ENCODE results near the gene FGF14. TPM values are rescaled to one million over a fixed set of nuclear protein-coding genes. Genes with fewer than 3 reads are reported as not detected.

FGF14 gene
- total RNA-seq, 3 donors from 2014 or later (not counting 1 experiment from before 2014, with no cell fraction given): not detected

DNA sequence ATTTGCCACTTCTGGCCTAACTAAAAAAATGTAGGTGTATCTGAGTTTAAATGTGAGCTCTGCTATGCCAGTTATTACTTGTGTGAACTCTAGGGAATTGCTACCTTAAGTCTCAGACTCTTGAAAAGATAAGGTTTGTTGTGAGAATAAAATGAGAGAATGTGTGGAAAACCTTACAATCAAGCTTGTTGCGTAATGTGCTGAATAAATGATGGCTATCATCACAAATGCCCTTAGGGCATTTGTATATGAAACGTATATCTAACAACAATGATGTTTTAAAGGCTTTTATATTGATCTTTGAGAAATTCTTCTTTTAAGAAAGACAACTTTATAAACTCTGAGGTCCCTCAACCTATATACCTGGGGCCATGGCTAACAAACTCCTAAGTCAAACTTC, 564.6 kb downstream of the FGF14 start:
- TF ChIP-seq, protein P1, sequence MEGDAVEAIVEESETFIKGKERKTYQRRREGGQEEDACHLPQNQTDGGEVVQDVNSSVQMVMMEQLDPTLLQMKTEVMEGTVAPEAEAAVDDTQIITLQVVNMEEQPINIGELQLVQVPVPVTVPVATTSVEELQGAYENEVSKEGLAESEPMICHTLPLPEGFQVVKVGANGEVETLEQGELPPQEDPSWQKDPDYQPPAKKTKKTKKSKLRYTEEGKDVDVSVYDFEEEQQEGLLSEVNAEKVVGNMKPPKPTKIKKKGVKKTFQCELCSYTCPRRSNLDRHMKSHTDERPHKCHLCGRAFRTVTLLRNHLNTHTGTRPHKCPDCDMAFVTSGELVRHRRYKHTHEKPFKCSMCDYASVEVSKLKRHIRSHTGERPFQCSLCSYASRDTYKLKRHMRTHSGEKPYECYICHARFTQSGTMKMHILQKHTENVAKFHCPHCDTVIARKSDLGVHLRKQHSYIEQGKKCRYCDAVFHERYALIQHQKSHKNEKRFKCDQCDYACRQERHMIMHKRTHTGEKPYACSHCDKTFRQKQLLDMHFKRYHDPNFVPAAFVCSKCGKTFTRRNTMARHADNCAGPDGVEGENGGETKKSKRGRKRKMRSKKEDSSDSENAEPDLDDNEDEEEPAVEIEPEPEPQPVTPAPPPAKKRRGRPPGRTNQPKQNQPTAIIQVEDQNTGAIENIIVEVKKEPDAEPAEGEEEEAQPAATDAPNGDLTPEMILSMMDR (IDR thresholded peaks at IDR 0.05): no peak
- Histone ChIP-seq H3K27ac (ENCODE audit: low read length) (no peak overlapping the region), H3K4me1 (ENCODE audit: control insufficient read depth, insufficient read depth, low read length) (no peaks in the 10 kb centered on the region), H3K9me3 (ENCODE audit: control insufficient read depth, insufficient read depth, low read length) (no peaks in the 10 kb centered on the region), H3K27me3 (ENCODE audit: control insufficient read depth, insufficient read depth, low read length) (no peaks in the 10 kb centered on the region), H3K4me3 (ENCODE audit: low read length) (no peak overlapping the region), H3K36me3 (ENCODE audit: control insufficient read depth, insufficient read depth, low read length) (no peaks in the 10 kb centered on the region)
- 100% methylated on average over 1 of the region's 2 CpGs for WGBS (ENCODE audit: insufficient coverage)
- no peaks in the 10 kb centered on the region for H3K4me1 Mint-ChIP-seq
- intact Hi-C loops (cut with micrococcal nuclease): no loop called here
- DNase-seq: no peak
- H3K4me3 Mint-ChIP-seq: no peak overlapping the region
- no peaks in the 10 kb centered on the region for H3K27me3 Mint-ChIP-seq (ENCODE audit: low read depth in 2 of 2)
- H3K36me3 Mint-ChIP-seq: no peaks in the 10 kb centered on the region
- ATAC-seq: no peak
- peaks cover 4 to 8% of the 10 kb centered on the region in 2 donors for H3K9me3 Mint-ChIP-seq
- no peak overlapping the region for H3K27ac Mint-ChIP-seq

DNA sequence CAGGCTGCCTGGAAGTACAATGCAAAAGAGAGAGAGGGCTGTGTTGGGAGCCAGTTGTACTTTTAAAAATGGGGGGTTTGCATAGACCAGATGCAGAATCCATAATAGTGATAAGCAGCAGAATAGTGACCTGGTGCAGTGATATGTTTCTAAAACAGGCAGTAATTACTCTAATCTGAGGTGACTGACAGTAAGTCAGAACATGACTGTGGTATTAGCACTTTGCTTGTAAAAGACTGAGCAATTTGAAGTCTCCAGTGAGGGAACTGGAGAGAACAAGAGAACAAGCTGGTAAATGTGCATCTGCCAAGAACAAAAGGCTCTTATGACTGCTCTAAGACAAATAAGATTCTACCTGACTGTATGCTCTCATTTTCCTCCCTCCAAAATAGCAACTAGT, 565.9 kb downstream of the FGF14 start:
- H3K9me3 ChIP-seq (ENCODE audit: control insufficient read depth, insufficient read depth, low read length): no peaks in the 10 kb centered on the region
- DNase-seq (no peak), ATAC-seq (no peak)
- no peaks in the 10 kb centered on the region for H3K27me3 Mint-ChIP-seq (ENCODE audit: low read depth in 2 of 2)
- H3K27me3 ChIP-seq (ENCODE audit: control insufficient read depth, insufficient read depth, low read length): no peaks in the 10 kb centered on the region
- H3K4me1 Mint-ChIP-seq: no peaks in the 10 kb centered on the region
- no peak overlapping the region for H3K27ac ChIP-seq (ENCODE audit: low read length)
- no peaks in the 10 kb centered on the region for H3K4me1 ChIP-seq (ENCODE audit: control insufficient read depth, insufficient read depth, low read length)
- intact Hi-C loops (cut with micrococcal nuclease): no loop called here
- H3K36me3 ChIP-seq (ENCODE audit: control insufficient read depth, insufficient read depth, low read length): no peaks in the 10 kb centered on the region
- peaks cover 6 to 14% of the 10 kb centered on the region in 2 donors for H3K9me3 Mint-ChIP-seq
- H3K36me3 Mint-ChIP-seq: no peaks in the 10 kb centered on the region
- TF ChIP-seq, protein P1 (IDR thresholded peaks at IDR 0.05): no peak
- H3K4me3 ChIP-seq (ENCODE audit: low read length): no peak overlapping the region
- no peak overlapping the region for H3K27ac Mint-ChIP-seq
- H3K4me3 Mint-ChIP-seq: no peak overlapping the region

DNA sequence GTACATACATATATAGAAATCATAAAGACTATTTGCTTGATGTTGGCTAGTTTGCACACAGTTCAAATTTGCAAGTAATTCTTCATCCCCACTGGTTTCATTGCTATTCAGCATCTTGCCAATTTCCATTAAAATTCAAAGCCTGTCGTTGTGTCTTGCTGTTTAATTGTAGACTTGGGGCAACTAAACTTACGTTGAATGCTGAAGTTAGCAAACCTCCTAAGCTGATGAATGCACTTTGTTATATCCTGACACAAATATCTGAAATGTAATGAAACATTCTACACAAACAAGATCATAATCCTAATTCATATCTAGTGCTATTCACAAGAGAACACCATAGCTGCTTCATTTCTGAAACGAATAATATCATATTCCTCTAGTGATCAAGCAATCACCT, 568.2 kb downstream of the FGF14 start:
- Mint-ChIP-seq H3K9me3 (peaks cover 8 to 18% of the 10 kb centered on the region in 2 donors), H3K27me3 (ENCODE audit: low read depth in 2 of 2) (no peaks in the 10 kb centered on the region), H3K4me3 (no peak overlapping the region), H3K36me3 (no peaks in the 10 kb centered on the region), H3K4me1 (no peaks in the 10 kb centered on the region), H3K27ac (no peak overlapping the region)
- Histone ChIP-seq H3K36me3 (ENCODE audit: control insufficient read depth, insufficient read depth, low read length) (no peaks in the 10 kb centered on the region), H3K4me3 (ENCODE audit: low read length) (no peak overlapping the region), H3K9me3 (ENCODE audit: control insufficient read depth, insufficient read depth, low read length) (no peaks in the 10 kb centered on the region), H3K27me3 (ENCODE audit: control insufficient read depth, insufficient read depth, low read length) (no peaks in the 10 kb centered on the region), H3K4me1 (ENCODE audit: control insufficient read depth, insufficient read depth, low read length) (no peaks in the 10 kb centered on the region), H3K27ac (ENCODE audit: low read length) (no peak overlapping the region)
- intact Hi-C loops (cut with micrococcal nuclease): no loop called here
- 73% methylated on average over 2 of the region's 3 CpGs for WGBS (ENCODE audit: insufficient coverage)
- DNase-seq (no peak), ATAC-seq (no peak)
- TF ChIP-seq, protein P1 (IDR thresholded peaks at IDR 0.05): no peak

DNA sequence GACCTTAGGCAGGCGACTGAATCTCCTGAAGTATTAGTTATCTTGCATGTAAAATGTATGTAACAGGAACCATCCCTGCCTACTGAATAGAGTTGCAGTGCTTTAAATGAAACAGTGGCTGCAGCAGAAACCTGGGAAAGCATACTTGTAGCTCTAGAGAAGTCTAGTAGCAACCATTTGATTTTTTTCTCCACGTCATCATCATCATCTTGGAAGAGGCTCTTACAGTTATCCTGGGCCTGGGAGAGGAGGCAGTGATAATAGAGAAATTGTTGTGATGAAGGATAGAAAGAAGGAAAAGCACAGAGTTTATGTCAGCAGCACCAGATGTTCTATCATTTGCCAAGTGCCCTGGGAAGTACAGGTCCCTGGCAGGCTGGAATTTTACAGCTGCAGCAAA, 571.8 kb downstream of the FGF14 start:
- Mint-ChIP-seq H3K9me3 (peaks cover 11 to 17% of the 10 kb centered on the region in 2 donors), H3K4me3 (no peak overlapping the region), H3K27me3 (ENCODE audit: low read depth in 2 of 2) (no peaks in the 10 kb centered on the region), H3K4me1 (no peaks in the 10 kb centered on the region), H3K27ac (no peak overlapping the region), H3K36me3 (no peaks in the 10 kb centered on the region)
- DNase-seq (no peak), ATAC-seq (no peak)
- H3K9me3 ChIP-seq (ENCODE audit: control insufficient read depth, insufficient read depth, low read length): no peaks in the 10 kb centered on the region
- H3K4me3 ChIP-seq (ENCODE audit: low read length): no peak overlapping the region
- H3K27ac ChIP-seq (ENCODE audit: low read length): no peak overlapping the region
- no peaks in the 10 kb centered on the region for H3K27me3 ChIP-seq (ENCODE audit: control insufficient read depth, insufficient read depth, low read length)
- H3K4me1 ChIP-seq (ENCODE audit: control insufficient read depth, insufficient read depth, low read length): no peaks in the 10 kb centered on the region
- 82% methylated on average over 1 of the region's 2 CpGs for WGBS (ENCODE audit: insufficient coverage)
- TF ChIP-seq, protein P1 (IDR thresholded peaks at IDR 0.05): no peak
- no peaks in the 10 kb centered on the region for H3K36me3 ChIP-seq (ENCODE audit: control insufficient read depth, insufficient read depth, low read length)
- intact Hi-C loops (cut with micrococcal nuclease): no loop called here

Measured in natural killer cell (primary cell).